ENCODE data around the gene FBXL5. TPM values are rescaled to one million over a fixed set of nuclear protein-coding genes. Genes with fewer than 3 reads are reported as not detected.

FBXL5 gene
- total RNA-seq, 1 donor from 2014 or later, result 32.1 TPM

GRCh38 chr4:15677507-15677988, 22.4 kb upstream of the FBXL5 start:
- ATAC-seq (ENCODE audit: low read depth) (no peak), DNase-seq (no peak)
- Mint-ChIP-seq H3K36me3 (ENCODE audit: low read depth) (peaks cover 9% of the 10 kb centered on the region), H3K4me3 (no peak overlapping the region), H3K27ac (no peak overlapping the region), H3K27me3 (no peaks in the 10 kb centered on the region), H3K4me1 (peaks cover 25% of the 10 kb centered on the region), H3K9me3 (no peaks in the 10 kb centered on the region)
- ChIA-PET POLR2A (no interaction called here), CTCF (no interaction called here)
- intact Hi-C loops (cut with micrococcal nuclease), result no loop called here
- TF ChIP-seq CTCF (IDR thresholded peaks at IDR 0.05), result no peak

- intact Hi-C loops (cut with micrococcal nuclease), result no loop called here
- no peaks in the 10 kb centered on the region for H3K9me3 Mint-ChIP-seq
- H3K4me1 Mint-ChIP-seq, result peaks cover 19% of the 10 kb centered on the region
- TF ChIP-seq CTCF (IDR thresholded peaks at IDR 0.05), result no peak
- ATAC-seq (ENCODE audit: low read depth) (no peak), DNase-seq (no peak)
- CTCF ChIA-PET, result no interaction called here
- H3K4me3 Mint-ChIP-seq, result no peak overlapping the region
- peaks cover 7% of the 10 kb centered on the region for H3K36me3 Mint-ChIP-seq (ENCODE audit: low read depth)
- no peaks in the 10 kb centered on the region for H3K27me3 Mint-ChIP-seq
- H3K27ac Mint-ChIP-seq, result no peak overlapping the region
- POLR2A ChIA-PET, result no interaction called here
These were observed 21.7 kb upstream of the FBXL5 start for GRCh38 chr4:15676899-15677298.

- ChIA-PET CTCF (no interaction called here), POLR2A (interaction anchor here (1.2 kb wide), 1 partner anchor 22 kb away, joined by 4 read pairs; no protein-coding TSS in a partner anchor)
- no peaks in the 10 kb centered on the region for H3K36me3 Mint-ChIP-seq (ENCODE audit: low read depth)
- peaks cover 21% of the 10 kb centered on the region for H3K4me1 Mint-ChIP-seq
- ATAC-seq (ENCODE audit: low read depth) (no peak), DNase-seq (no peak)
- TF ChIP-seq CTCF (IDR thresholded peaks at IDR 0.05), result no peak
- no peak overlapping the region for H3K27ac Mint-ChIP-seq
- H3K27me3 Mint-ChIP-seq, result no peaks in the 10 kb centered on the region
- no peaks in the 10 kb centered on the region for H3K9me3 Mint-ChIP-seq
- intact Hi-C loops (cut with micrococcal nuclease), result no loop called here
- H3K4me3 Mint-ChIP-seq, result no peak overlapping the region
These were observed 20.9 kb upstream of the FBXL5 start for GRCh38 chr4:15676039-15676438.

- TF ChIP-seq CTCF (IDR thresholded peaks at IDR 0.05), result no peak
- Mint-ChIP-seq H3K9me3 (no peaks in the 10 kb centered on the region), H3K36me3 (ENCODE audit: low read depth) (no peaks in the 10 kb centered on the region), H3K4me1 (peaks cover 25% of the 10 kb centered on the region), H3K27me3 (no peaks in the 10 kb centered on the region), H3K27ac (no peak overlapping the region), H3K4me3 (no peak overlapping the region)
- POLR2A ChIA-PET, result interaction anchor here (1.2 kb wide), 1 partner anchor 21 kb away, joined by 4 read pairs; no protein-coding TSS in a partner anchor
- CTCF ChIA-PET, result no interaction called here
- intact Hi-C loops (cut with micrococcal nuclease), result no loop called here
- ATAC-seq (ENCODE audit: low read depth) (no peak), DNase-seq (no peak)
These were observed 20.2 kb upstream of the FBXL5 start for GRCh38 chr4:15675356-15675755.

- H3K4me1 Mint-ChIP-seq, result peaks cover 30% of the 10 kb centered on the region
- ChIA-PET CTCF (no interaction called here), POLR2A (interaction anchor here (1.2 kb wide), 1 partner anchor 21 kb away, joined by 4 read pairs; no protein-coding TSS in a partner anchor)
- intact Hi-C loops (cut with micrococcal nuclease), result no loop called here
- no peak for TF ChIP-seq CTCF (IDR thresholded peaks at IDR 0.05)
- H3K27me3 Mint-ChIP-seq, result no peaks in the 10 kb centered on the region
- peak overlapping the region; percentile 41 for H3K4me3 Mint-ChIP-seq
- DNase-seq (no peak), ATAC-seq (ENCODE audit: low read depth) (no peak)
- H3K27ac Mint-ChIP-seq, result peak overlapping the region; percentile 76
- H3K9me3 Mint-ChIP-seq, result no peaks in the 10 kb centered on the region
- no peaks in the 10 kb centered on the region for H3K36me3 Mint-ChIP-seq (ENCODE audit: low read depth)
These were observed 19.8 kb upstream of the FBXL5 start for GRCh38 chr4:15674926-15675325.

Data from activated B cell treated with CpG ODN at 0.5 μM for 24 hours (primary cell).